Cardiac fibroblast (primary cell): ENCODE results near the gene TRIB2.

Experiments used
- DNase-seq, 2 donors: peaks; one replicate each; pipeline versions ENCODE4 v3.0.0 to v3.0.0-alpha.2; 2010; ENCODE audit warnings: low read depth in 2 of 2
- H3K4me3 ChIP-seq, 2 donors: replicated peaks in 1 of 2; 1 replicate in 1 of 2; 2 replicates in 1 of 2; pipeline ENCODE4 v1.5.1; 2011; ENCODE audit warnings: low read depth in 2 of 2, low read length in 2 of 2, mild to moderate bottlenecking in 2 of 2, moderate library complexity in 1 of 2
- TF ChIP-seq, protein P1 (sequence below): IDR thresholded peaks from one replicate; pipeline ENCODE4 v1.5.1; 2011; ENCODE audit warnings: low read depth, mild to moderate bottlenecking, low read length, inconsistent platforms

TRIB2 gene

GRCh38 chr2:12719400-12720277, 2.9 kb downstream of the TRIB2 start:
- TF ChIP-seq, protein P1, sequence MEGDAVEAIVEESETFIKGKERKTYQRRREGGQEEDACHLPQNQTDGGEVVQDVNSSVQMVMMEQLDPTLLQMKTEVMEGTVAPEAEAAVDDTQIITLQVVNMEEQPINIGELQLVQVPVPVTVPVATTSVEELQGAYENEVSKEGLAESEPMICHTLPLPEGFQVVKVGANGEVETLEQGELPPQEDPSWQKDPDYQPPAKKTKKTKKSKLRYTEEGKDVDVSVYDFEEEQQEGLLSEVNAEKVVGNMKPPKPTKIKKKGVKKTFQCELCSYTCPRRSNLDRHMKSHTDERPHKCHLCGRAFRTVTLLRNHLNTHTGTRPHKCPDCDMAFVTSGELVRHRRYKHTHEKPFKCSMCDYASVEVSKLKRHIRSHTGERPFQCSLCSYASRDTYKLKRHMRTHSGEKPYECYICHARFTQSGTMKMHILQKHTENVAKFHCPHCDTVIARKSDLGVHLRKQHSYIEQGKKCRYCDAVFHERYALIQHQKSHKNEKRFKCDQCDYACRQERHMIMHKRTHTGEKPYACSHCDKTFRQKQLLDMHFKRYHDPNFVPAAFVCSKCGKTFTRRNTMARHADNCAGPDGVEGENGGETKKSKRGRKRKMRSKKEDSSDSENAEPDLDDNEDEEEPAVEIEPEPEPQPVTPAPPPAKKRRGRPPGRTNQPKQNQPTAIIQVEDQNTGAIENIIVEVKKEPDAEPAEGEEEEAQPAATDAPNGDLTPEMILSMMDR: no peak
- peak; percentile 81 to 88 for DNase-seq
- peak overlapping the region; percentile 83 to 88 for H3K4me3 ChIP-seq

DNA sequence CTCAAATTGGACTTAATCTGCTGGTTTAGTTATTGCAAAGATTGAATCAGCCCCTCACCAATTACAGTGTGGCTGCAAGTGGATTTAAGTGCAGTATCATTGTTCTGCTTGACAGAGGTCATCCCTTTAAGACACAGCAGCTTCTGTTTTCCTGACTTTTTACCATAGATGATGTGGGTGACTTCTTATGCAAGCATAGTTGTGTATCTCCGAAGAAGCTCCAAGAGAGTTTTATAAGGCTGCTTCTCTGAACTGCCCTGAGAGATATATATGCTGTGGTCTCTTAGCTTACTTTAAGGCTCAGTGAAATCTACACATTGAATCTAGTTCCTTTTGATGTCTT, 3.5 kb downstream of the TRIB2 start:
- DNase-seq: peak in 1 of 2 donors; percentile 44
- TF ChIP-seq, protein P1: no peak
- peak overlapping the region; percentile 83 to 88 for H3K4me3 ChIP-seq

GRCh38 chr2:12720754-12721378, 4.1 kb downstream of the TRIB2 start:
- no peak for DNase-seq
- peak overlapping the region; percentile 83 to 88 for H3K4me3 ChIP-seq
- TF ChIP-seq, protein P1: no peak

GRCh38 chr2:12721566-12722446, 5.1 kb downstream of the TRIB2 start:
- peak; percentile 81 to 83 for DNase-seq
- TF ChIP-seq, protein P1: no peak
- H3K4me3 ChIP-seq: peak overlapping the region; percentile 83 to 88

- H3K4me3 ChIP-seq: peak overlapping the region in 1 of 2 donors; percentile 88
These were observed 5.9 kb downstream of the TRIB2 start for GRCh38 chr2:12722447-12723316.

More at GRCh38 chr2:12722447-12723316, 5.9 kb downstream of the TRIB2 start:
- DNase-seq: peak in 1 of 2 donors; percentile 75
- TF ChIP-seq, protein P1: peak; percentile 22
